IMR-90 (cell line): ENCODE data around the gene KXD1. TPM values are rescaled to one million over a fixed set of nuclear protein-coding genes. Genes with fewer than 3 reads are reported as not detected.

Source experiments
- ATAC-seq: fragments of 200-7000 bp; cut with Tn5 transposase; 2 replicates; pipeline ENCODE4 v1.9.1; 2020; ENCODE audit warnings: low read depth, mild to moderate bottlenecking, moderate library complexity
- BruUV-seq: library from RNA; stranded (reverse); fragments of 400-500 nt; replicated peaks from 2 replicates; lab custom pipeline; 2021; lab: Mats Ljungman, UMichigan
- CTCF ChIA-PET: fragments of 300-600 bp; formaldehyde crosslinking; extraction: SDS; loops from one replicate; lab custom pipeline; 2021; ENCODE audit warnings: antibody characterized with exemption; lab: Yijun Ruan, JAX
- POLR2A ChIA-PET: fragments of 300-600 bp; sonication (Branson Sonifier 250); formaldehyde crosslinking; loops from one replicate; lab custom pipeline; 2022; ENCODE audit warnings: antibody characterized with exemption; ENCODE audit not compliant: unreplicated experiment; lab: Charles Lee
- DNase-seq: peaks from one replicate; pipeline ENCODE4 v3.0.0; 2013
- H2AFZ ChIP-seq: replicated peaks from 2 replicates; pipeline ENCODE3; 2013; ENCODE audit warnings: low read length, mild to moderate bottlenecking; ENCODE audit not compliant: poor library complexity
- H2AK5ac ChIP-seq: 2 replicates; pipeline ENCODE4 v1.6.1; 2013; ENCODE audit warnings: low read depth, low read length, inconsistent platforms
- H2AK9ac ChIP-seq: replicated peaks from 2 replicates; pipeline ENCODE3; 2013; ENCODE audit warnings: mild to moderate bottlenecking, low read depth, low read length, moderate library complexity; ENCODE audit not compliant: poor library complexity
- H2BK120ac ChIP-seq: 2 replicates; pipeline ENCODE4 v1.6.1; 2013; ENCODE audit warnings: low read depth, low read length, inconsistent platforms
- H2BK15ac ChIP-seq: 3 replicates; pipeline ENCODE4 v1.6.1; 2013; ENCODE audit warnings: low read depth, low read length, inconsistent platforms
- H2BK20ac ChIP-seq: 2 replicates; pipeline ENCODE4 v1.6.1; 2013; ENCODE audit warnings: low read depth, mild to moderate bottlenecking, inconsistent platforms, low read length, moderate library complexity
- H2BK5ac ChIP-seq: 2 replicates; pipeline ENCODE4 v1.6.1; 2013; ENCODE audit warnings: mild to moderate bottlenecking, low read depth, low read length, inconsistent platforms; ENCODE audit not compliant: poor library complexity, severe bottlenecking
- H3K14ac ChIP-seq: replicated peaks from 2 replicates; pipeline ENCODE4 v1.6.1; 2013; ENCODE audit warnings: low read depth, low read length, inconsistent platforms
- H3K18ac ChIP-seq: 2 replicates; pipeline ENCODE4 v1.6.1; 2013; ENCODE audit warnings: low read depth, low read length, control low read depth
- H3K23ac ChIP-seq: 2 replicates; pipeline ENCODE4 v1.6.1; 2013; ENCODE audit warnings: low read depth, low read length, inconsistent platforms
- H3K27ac ChIP-seq: 2 replicates; pipeline ENCODE4 v1.5.1; 2013; ENCODE audit warnings: mild to moderate bottlenecking, control low read depth, low read length; ENCODE audit not compliant: insufficient read depth
- H3K27me3 ChIP-seq: 2 replicates; pipeline ENCODE4 v1.6.1; 2013; ENCODE audit warnings: low read length; ENCODE audit not compliant: control insufficient read depth, insufficient read depth
- H3K36me3 ChIP-seq: 2 replicates; pipeline ENCODE4 v1.6.1; 2013; ENCODE audit warnings: low read length, mixed read lengths; ENCODE audit not compliant: control insufficient read depth, insufficient read depth
- H3K4ac ChIP-seq: 2 replicates; pipeline ENCODE4 v1.6.1; 2013; ENCODE audit warnings: low read depth, low read length, inconsistent platforms
- H3K4me1 ChIP-seq: 2 replicates; pipeline ENCODE4 v1.6.1; 2013; ENCODE audit warnings: low read length, mixed read lengths; ENCODE audit not compliant: control insufficient read depth, insufficient read depth
- H3K4me2 ChIP-seq: 2 replicates; pipeline ENCODE4 v1.6.1; 2013; ENCODE audit warnings: low read depth, mild to moderate bottlenecking, control low read depth, low read length, moderate library complexity
- H3K4me3 ChIP-seq: 2 replicates; pipeline ENCODE4 v1.5.1; 2013; ENCODE audit warnings: low read depth, mild to moderate bottlenecking, control low read depth, low read length, moderate library complexity; ENCODE audit not compliant: insufficient read depth
- H3K56ac ChIP-seq: 2 replicates; pipeline ENCODE4 v1.6.1; 2013; ENCODE audit warnings: low read length, inconsistent platforms; ENCODE audit not compliant: insufficient read depth; ENCODE audit errors: extremely low read depth
- H3K79me1 ChIP-seq, 2 experiments: 2 replicates each; pipeline ENCODE4 v1.6.1; 2013; ENCODE audit warnings: low read length in 2 of 2, inconsistent platforms in 1 of 2, low read depth in 1 of 2
- H3K9ac ChIP-seq: 2 replicates; pipeline ENCODE4 v1.6.1; 2013; ENCODE audit warnings: low read depth, low read length, control low read depth
- H3K9me1 ChIP-seq: 2 replicates; pipeline ENCODE4 v1.6.1; 2013; ENCODE audit warnings: low read length, inconsistent platforms; ENCODE audit not compliant: insufficient read depth
- H3K9me3 ChIP-seq: 2 replicates; pipeline ENCODE4 v1.6.1; 2013; ENCODE audit warnings: low read length; ENCODE audit not compliant: control insufficient read depth, insufficient read depth
- H4K20me1 ChIP-seq: 2 replicates; pipeline ENCODE4 v1.6.1; 2013; ENCODE audit warnings: low read length, inconsistent platforms; ENCODE audit not compliant: insufficient read depth
- H4K5ac ChIP-seq: 2 replicates; pipeline ENCODE4 v1.6.1; 2013; ENCODE audit warnings: mild to moderate bottlenecking, low read depth, low read length, control low read depth
- H4K8ac ChIP-seq, 2 experiments: 2 replicates each; pipeline ENCODE4 v1.6.1; 2013; ENCODE audit warnings: low read depth in 2 of 2, low read length in 2 of 2, control low read depth in 1 of 2, inconsistent platforms in 1 of 2
- H4K91ac ChIP-seq: 2 replicates; pipeline ENCODE4 v1.6.1; 2013; ENCODE audit warnings: low read depth, low read length, inconsistent platforms; ENCODE audit not compliant: insufficient read depth
- BHLHE40 ChIP-seq: fragments of 150-350 bp; IDR thresholded peaks from 2 replicates; pipeline ENCODE4 v1.6.1; 2016; ENCODE audit warnings: mild to moderate bottlenecking, low read depth, low read length
- CEBPB ChIP-seq: IDR thresholded peaks from 2 replicates; pipeline ENCODE4 v1.6.1; 2012; ENCODE audit warnings: low read depth, low read length, improper control_type of control experiment
- CHD1 ChIP-seq: IDR thresholded peaks from 2 replicates; pipeline ENCODE4 v1.6.1; 2012; ENCODE audit warnings: low read depth, low read length, improper control_type of control experiment
- ELK1 ChIP-seq: fragments of 150-350 bp; IDR thresholded peaks from 2 replicates; pipeline ENCODE4 v1.6.1; 2016; ENCODE audit warnings: low read depth, mild to moderate bottlenecking, low read length, moderate library complexity, borderline replicate concordance
- FOS ChIP-seq: fragments of 150-350 bp; IDR thresholded peaks from 2 replicates; pipeline ENCODE4 v1.6.1; 2016; ENCODE audit warnings: low read depth, low read length
- MAFK ChIP-seq: IDR thresholded peaks from 2 replicates; pipeline ENCODE4 v1.6.1; 2012; ENCODE audit warnings: low read depth, low read length, improper control_type of control experiment
- MAZ ChIP-seq: IDR thresholded peaks from 2 replicates; pipeline ENCODE4 v1.6.1; 2012; ENCODE audit warnings: low read depth, mild to moderate bottlenecking, low read length, improper control_type of control experiment, moderate library complexity, borderline replicate concordance
- MXI1 ChIP-seq: IDR thresholded peaks from 2 replicates; pipeline ENCODE4 v1.6.1; 2012; ENCODE audit warnings: low read depth, mild to moderate bottlenecking, low read length, moderate library complexity, borderline replicate concordance
- NFE2L2 ChIP-seq: fragments of 150-350 bp; IDR thresholded peaks from 2 replicates; pipeline ENCODE4 v1.6.1; 2016; ENCODE audit warnings: low read depth, mild to moderate bottlenecking, low read length
- POLR2A ChIP-seq: IDR thresholded peaks from 2 replicates; pipeline ENCODE4 v1.6.1; 2012; ENCODE audit warnings: mild to moderate bottlenecking, low read depth, low read length
- RAD21 ChIP-seq: IDR thresholded peaks from 2 replicates; pipeline ENCODE4 v1.6.1; 2012; ENCODE audit warnings: low read length, improper control_type of control experiment
- RCOR1 ChIP-seq: IDR thresholded peaks from 2 replicates; pipeline ENCODE4 v1.6.1; 2012; ENCODE audit warnings: mild to moderate bottlenecking, low read length, improper control_type of control experiment; ENCODE audit not compliant: insufficient replicate concordance
- SMC3 ChIP-seq: fragments of 150-350 bp; IDR thresholded peaks from 2 replicates; pipeline ENCODE4 v1.6.1; 2016; ENCODE audit warnings: low read depth, mild to moderate bottlenecking, antibody characterized with exemption, low read length, moderate library complexity
- USF2 ChIP-seq: fragments of 150-350 bp; IDR thresholded peaks from 2 replicates; pipeline ENCODE4 v1.6.1; 2017; ENCODE audit warnings: mild to moderate bottlenecking, antibody characterized with exemption, low read length, low read depth
- WGBS, 2 experiments: methylation state at CpG; one replicate each; pipeline versions ENCODE4 v1.1.5 to v1.1.7; 2013; ENCODE audit warnings: missing lambda C conversion rate in 2 of 2; ENCODE audit not compliant: insufficient read length in 1 of 2; ENCODE audit errors: extremely low coverage in 2 of 2; 5-methylcytosine and 5-hydroxymethylcytosine counted together
- dilution Hi-C: fragments of 300-500 bp; cut with HindIII; formaldehyde crosslinking; loops from one replicate; pipeline ENCODE4 v1.14.3; 2018; ENCODE audit warnings: low sequenced_read_pairs; ENCODE audit not compliant: unreplicated experiment
- in situ Hi-C: fragments of 300-500 bp; cut with MboI; formaldehyde crosslinking; loops from 3 replicates; pipeline ENCODE4 v1.14.3; 2019; ENCODE audit warnings: low sequenced_read_pairs, inconsistent platforms, mixed read lengths
- intact Hi-C: fragments of 100-400 bp; cut with micrococcal nuclease; formaldehyde crosslinking; loops from 2 replicates; pipeline ENCODE4 v1.10.0; 2022
- polyA plus RNA-seq, 3 experiments: library from polyadenylated mRNA; depleted of rRNA; stranded (reverse); fragments of >200 nt; gene quantifications; 2 replicates each; pipeline ENCODE4 v1.2.3, GENCODE V29; 2012; ENCODE audit warnings: low replicate concordance in 1 of 3
- total RNA-seq: library from RNA; depleted of rRNA; stranded (reverse); fragments of >200 nt; gene quantifications from 2 replicates; pipeline ENCODE4 v1.2.3, GENCODE V29; 2012
- TF ChIP-seq, protein P1 (sequence below): conservative IDR thresholded peaks from 2 replicates; pipeline ENCODE4 v1.5.1; 2012; ENCODE audit warnings: mild to moderate bottlenecking, low read depth, low read length, improper control_type of control experiment

Gene KXD1
- total and polyA plus RNA-seq, 2 of the 4 experiments (the other 2 are of a cell fraction), result 66.7 to 196 TPM

DNA sequence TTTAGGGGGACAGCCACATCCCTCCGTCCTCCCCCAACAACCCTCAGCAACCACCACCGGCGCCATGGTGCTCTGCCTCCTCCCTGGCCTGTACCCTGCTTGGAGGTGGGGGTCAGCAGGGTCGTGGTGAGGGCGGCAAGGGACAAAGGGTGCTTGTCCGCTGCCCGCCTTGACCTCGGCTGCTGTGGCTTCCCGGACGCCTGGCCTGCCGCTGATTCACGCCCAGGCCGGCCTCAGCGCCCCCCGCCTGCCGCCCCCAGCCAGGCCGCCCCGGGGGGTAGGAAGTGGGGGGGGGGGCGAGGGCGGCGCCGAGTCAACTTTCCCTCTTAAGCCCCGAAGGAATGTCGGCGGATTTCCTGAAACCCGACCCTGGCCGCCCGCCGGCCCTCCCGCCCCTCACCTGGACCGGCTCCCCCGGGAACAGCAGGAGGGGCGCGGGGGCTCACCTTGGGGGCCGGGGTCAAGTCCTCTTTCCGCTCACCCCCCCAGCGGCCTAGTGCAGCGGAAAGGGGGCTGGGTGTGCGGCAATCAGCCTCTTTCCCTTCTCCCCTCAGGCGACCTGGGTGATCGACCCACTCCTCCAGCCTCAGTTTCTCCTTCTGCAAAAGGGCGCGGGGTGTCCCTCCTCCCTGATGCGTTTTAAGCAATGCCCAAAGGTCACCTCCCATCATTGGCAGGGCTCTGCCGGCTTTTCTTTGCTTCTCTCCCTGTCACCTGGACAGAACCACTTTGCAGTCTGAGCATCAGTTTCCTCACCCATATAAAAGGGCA lies 53.1 kb downstream of the KXD1 start:
- 8% methylated on average over 9 of the region's 45 CpGs; no CpG with 5 or more reads in 1 of the 2 experiments for whole genome bisulfite sequencing, 2 experiments
- ATAC-seq, result no peak
- no peak for TF ChIP-seq MAZ
- TF ChIP-seq, protein P1, sequence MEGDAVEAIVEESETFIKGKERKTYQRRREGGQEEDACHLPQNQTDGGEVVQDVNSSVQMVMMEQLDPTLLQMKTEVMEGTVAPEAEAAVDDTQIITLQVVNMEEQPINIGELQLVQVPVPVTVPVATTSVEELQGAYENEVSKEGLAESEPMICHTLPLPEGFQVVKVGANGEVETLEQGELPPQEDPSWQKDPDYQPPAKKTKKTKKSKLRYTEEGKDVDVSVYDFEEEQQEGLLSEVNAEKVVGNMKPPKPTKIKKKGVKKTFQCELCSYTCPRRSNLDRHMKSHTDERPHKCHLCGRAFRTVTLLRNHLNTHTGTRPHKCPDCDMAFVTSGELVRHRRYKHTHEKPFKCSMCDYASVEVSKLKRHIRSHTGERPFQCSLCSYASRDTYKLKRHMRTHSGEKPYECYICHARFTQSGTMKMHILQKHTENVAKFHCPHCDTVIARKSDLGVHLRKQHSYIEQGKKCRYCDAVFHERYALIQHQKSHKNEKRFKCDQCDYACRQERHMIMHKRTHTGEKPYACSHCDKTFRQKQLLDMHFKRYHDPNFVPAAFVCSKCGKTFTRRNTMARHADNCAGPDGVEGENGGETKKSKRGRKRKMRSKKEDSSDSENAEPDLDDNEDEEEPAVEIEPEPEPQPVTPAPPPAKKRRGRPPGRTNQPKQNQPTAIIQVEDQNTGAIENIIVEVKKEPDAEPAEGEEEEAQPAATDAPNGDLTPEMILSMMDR, result no peak
- TF ChIP-seq MAFK, result no peak
- TF ChIP-seq USF2, result no peak
- TF ChIP-seq POLR2A, result no peak
- TF ChIP-seq ELK1, result no peak
- no peak for TF ChIP-seq CEBPB
- no peak for TF ChIP-seq SMC3
- no peak for TF ChIP-seq RCOR1
- no peak for TF ChIP-seq RAD21
- no peak for TF ChIP-seq NFE2L2
- TF ChIP-seq FOS, result no peak
- no peak for TF ChIP-seq MXI1
- TF ChIP-seq BHLHE40, result no peak
- no peak for TF ChIP-seq CHD1

More for the DNA sequence above, 53.1 kb downstream of the KXD1 start:
- H2BK20ac ChIP-seq, result no peak overlapping the region
- H2AK9ac ChIP-seq, result peak overlapping the region; percentile 81
- H3K14ac ChIP-seq, result no peak overlapping the region
- H3K56ac ChIP-seq, result no peak overlapping the region
- H3K36me3 ChIP-seq, result no peaks in the 10 kb centered on the region
- peaks cover 4% of the 10 kb centered on the region; the same call in 1 of the 2 replicates for H4K20me1 ChIP-seq
- no peak overlapping the region for H4K91ac ChIP-seq
- no peak overlapping the region for H2AK5ac ChIP-seq
- H3K23ac ChIP-seq, result no peak overlapping the region; the same call in 1 of the 2 replicates
- no peaks in the 10 kb centered on the region for H3K79me1 ChIP-seq
- no peak overlapping the region for H2BK15ac ChIP-seq
- no peaks in the 10 kb centered on the region for H3K9me1 ChIP-seq
- H3K9me3 ChIP-seq, result no peaks in the 10 kb centered on the region
- no TSS peak for BruUV-seq
- in situ Hi-C loops (no loop called here), intact Hi-C loops (no loop called here), dilution Hi-C loops (no loop called here)
- CTCF ChIA-PET, result no interaction called here
- no peak for DNase-seq
- H3K18ac ChIP-seq, result no peak overlapping the region
- no peak overlapping the region for H2AFZ ChIP-seq
- H4K8ac ChIP-seq, result no peak overlapping the region
- no peak overlapping the region for H2BK120ac ChIP-seq
- no peak overlapping the region for H2BK5ac ChIP-seq
- POLR2A ChIA-PET, result no interaction called here
- no peak overlapping the region for H3K4me3 ChIP-seq
- H3K9ac ChIP-seq, result no peak overlapping the region
- H3K4ac ChIP-seq, result no peak overlapping the region
- no peak overlapping the region for H3K27ac ChIP-seq
- no peak overlapping the region for H3K4me2 ChIP-seq
- peaks cover 11% of the 10 kb centered on the region; the same call in 1 of the 2 replicates for H3K4me1 ChIP-seq
- H4K5ac ChIP-seq, result no peak overlapping the region
- peaks cover 74% of the 10 kb centered on the region for H3K27me3 ChIP-seq
